Stimulated activated CD8-positive, alpha-beta memory T cell treated with anti-CD3 and anti-CD28 coated beads, Interleukin-15, amount 100 ng/mL, for 4 hours (primary cell): Measurements from ENCODE around the gene EVL.

ENCODE experiments used
- DNase-seq, 2 donors: peaks; one replicate each; pipeline ENCODE4 v3.0.0-alpha.2; 2020; ENCODE audit warnings: low read depth in 2 of 2

Gene EVL

DNA sequence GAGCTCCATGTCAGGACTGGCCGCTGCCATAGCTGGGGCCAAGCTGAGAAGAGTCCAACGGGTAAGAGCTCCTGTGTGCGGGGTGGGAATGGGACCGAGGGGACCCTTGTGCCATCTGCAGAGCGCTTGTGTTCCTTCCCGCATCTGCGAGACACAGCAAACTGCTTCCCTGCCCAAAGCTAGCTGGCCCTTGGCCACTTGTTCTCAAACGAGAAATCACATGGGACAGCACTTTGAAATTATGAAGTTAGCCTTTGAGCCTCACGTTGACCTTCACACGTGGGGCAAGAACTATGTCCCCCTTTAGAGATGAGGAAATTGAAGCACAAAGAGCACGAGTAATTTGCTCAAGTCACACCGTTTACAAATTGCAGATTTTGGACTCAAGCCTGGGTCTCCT, 63.5 kb downstream of the EVL start:
- DNase-seq = no peak

DNA sequence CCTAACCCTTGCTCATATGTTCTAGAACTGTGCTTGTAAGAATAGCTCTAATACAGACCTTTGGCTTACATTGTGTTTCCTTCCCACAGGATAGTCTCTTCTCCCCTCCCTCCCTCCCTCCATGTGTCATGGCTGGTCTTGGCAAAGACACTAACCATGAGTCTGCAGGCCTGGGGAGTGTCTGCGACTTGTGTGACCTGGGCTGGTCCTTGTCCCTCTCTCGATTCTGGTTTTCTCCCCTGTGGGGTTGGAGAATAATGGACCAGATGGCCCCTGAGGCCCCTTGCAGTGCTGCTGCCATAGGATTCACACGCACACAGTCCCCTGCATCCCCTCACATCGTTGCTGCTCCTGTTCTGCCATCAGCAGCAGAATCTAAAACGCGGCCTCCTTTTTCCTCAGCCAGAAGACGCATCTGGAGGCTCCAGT, 64.0 kb downstream of the EVL start:
- no peak for DNase-seq

DNA sequence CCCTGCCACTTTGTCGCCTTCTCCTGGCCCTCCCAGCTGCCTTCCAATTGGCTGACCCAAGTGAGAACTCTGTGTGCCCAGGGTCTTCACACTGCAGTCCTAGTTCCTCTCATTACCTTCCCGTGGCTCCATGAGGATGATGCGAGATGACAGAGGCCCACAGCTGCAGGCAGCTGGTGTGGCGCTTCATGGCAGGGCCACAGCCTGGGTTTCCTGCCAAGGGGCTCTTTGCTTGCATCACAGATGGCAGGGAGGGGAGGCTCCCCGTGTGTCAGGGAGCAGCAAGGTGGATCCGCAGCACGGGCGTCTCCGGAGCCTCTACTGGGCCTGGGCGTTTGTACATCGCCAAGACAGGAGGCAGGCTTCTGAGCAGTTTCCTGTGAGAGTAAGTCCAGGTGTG, 65.3 kb downstream of the EVL start:
- no peak for DNase-seq

DNA sequence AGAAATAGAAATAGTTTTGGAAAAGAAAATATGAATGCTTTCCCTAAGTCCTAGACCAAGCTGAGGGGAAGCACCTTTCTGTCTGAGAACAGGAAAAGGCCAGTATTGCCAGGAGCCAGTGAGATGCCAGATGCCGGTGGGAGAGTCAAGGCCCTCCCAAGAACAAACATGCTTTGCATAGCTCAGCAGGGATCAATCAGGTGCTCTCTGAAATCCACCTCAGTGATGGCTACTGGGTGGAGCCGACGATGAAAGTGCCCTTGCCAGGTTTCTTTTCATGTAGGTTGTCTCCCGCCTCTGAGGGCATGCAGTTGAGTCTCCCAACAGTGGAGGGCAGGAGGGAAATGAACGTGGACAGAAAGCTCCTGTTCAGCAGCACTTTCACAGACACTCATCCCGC, 66.0 kb downstream of the EVL start:
- no peak for DNase-seq

DNA sequence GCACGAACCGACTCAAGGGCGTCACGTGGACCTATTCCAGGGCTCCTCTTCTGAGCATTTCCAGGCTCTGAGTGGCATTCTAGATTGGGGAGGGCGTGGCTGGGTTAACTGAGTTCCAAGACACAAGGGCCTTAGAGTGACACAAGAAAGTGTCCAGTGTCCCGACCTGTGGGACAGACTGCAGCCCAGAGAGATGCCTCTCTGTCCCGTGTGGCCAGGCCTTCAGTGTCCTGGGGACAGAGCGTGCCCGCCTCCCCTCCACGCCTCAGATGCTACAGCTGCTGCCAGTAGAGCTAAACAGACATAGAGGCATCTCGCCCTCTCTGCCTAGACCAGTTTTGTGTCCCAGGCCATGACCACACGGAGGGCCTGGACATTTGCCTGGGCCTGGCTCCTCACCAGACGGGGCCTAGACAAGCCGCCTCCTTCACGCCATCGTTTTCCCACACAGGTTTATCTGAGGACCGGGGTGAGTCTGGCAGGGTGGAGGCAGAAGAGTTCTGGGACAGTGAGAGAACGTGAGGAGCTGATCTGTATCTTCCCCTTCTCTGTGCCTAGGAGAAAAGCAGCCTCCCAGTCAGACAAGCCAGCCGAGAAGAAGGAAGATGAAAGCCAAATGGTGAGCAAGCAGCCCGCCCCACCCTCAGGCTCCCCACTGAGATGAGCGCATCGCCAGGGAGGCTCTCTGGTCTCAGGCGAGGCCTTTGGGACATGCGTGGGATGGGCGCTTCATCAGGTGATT, 67.1 kb downstream of the EVL start:
- DNase-seq = no peak

DNA sequence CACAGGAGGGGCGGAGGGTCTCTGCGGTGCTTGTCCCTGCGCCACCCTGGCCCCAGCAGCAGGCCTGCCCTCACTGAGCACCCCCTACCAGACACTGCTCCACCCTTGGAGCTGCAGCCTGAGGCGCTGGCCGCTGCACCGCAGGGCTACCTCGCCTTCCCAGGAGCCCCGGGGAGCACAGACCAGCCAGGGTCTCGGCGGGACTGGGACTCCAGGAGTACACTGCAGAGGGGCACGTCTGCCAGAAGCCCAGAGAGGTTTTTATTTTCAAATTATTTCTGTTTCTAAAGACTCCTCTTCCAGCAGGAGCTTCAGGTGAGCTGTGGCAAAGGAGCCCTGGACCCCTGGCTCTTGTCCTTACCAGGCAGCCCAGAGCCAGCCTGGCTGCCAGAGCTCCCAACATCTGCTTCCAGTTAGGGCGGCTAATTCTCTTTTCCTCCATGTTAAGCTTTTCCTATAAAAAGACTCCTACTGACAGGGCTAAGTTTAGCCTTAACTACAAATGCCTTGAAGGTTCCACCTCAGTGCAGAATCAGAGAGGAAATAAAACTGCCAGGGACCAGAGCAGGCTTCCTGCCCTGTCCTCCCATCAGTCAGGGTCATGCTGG, 67.8 kb downstream of the EVL start:
- DNase-seq = no peak

DNA sequence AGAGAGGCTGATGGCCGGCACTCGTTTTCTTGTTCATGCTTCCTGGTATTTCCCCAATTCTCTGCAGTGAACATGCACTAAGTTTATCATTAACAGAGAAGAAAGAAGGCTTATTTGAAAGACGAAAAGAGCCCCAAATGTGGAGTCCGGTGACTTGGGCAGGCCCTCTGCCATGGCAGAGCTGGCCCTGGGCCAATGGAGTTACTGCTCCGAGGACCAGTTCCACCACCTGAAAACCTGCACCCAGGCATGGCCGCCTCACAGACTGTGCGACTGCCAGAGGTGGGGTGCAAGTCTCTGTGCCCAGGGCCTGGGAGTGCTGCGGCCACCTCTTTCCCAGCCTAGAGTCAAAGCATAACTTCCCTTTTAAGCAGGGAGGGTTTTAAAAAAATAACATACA, 69.4 kb downstream of the EVL start:
- no peak for DNase-seq

DNA sequence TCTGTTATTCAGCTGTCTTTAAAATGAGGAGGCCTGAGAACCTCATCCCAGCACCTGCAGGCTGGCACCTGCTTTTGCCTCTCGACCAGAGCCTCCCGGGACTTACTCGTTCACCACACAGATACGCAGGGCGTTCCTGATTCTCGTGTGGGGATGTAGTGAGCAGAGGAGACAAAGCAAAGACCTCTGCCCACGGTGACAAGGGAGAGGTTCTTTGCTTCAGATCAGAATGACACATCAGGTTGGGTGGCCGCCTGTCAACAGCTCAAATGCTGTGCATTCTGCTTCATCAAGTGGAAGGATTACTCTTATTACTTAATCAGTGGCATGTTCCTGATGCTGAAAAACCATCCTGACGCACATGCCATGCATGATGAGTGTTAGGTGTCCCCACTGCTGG, 69.9 kb downstream of the EVL start:
- no peak for DNase-seq

DNA sequence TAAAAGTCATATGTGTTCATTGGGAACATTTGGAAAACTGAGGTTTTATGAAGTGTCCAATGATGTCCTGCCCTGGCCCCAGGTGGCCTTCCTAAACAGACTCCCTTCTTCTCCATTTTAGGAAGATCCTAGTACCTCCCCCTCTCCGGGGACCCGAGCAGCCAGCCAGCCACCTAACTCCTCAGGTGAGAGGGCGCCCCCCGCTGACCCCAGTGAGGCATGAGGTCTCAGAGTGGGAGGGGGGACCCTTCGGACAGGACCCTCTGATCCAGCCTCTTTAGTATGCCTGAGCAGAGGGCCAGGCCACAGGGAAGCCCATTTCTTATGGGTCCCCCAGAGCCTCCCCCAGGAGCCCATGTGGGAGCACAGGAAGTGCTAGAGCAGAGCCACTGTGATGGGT, 70.6 kb downstream of the EVL start:
- no peak for DNase-seq

DNA sequence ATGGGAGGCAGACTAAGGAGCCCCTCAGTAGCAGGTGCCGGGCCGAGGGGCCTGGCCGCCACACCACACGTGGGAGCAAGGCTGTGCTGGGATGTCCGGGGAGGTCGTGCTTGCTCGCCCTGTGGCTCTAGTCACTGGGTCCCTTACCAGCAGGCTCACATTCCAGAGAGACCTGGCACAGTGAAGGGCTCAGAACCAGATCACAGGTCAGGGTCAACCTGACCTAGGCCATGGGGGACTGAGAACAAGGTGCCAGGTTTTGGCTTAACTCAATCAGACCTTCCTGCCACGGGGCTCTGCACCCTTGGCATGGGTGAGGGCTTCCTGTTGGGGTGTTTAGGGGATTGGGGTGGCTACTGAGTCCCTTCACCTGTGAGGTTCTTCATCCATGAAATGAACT, 72.0 kb downstream of the EVL start:
- no peak for DNase-seq

DNA sequence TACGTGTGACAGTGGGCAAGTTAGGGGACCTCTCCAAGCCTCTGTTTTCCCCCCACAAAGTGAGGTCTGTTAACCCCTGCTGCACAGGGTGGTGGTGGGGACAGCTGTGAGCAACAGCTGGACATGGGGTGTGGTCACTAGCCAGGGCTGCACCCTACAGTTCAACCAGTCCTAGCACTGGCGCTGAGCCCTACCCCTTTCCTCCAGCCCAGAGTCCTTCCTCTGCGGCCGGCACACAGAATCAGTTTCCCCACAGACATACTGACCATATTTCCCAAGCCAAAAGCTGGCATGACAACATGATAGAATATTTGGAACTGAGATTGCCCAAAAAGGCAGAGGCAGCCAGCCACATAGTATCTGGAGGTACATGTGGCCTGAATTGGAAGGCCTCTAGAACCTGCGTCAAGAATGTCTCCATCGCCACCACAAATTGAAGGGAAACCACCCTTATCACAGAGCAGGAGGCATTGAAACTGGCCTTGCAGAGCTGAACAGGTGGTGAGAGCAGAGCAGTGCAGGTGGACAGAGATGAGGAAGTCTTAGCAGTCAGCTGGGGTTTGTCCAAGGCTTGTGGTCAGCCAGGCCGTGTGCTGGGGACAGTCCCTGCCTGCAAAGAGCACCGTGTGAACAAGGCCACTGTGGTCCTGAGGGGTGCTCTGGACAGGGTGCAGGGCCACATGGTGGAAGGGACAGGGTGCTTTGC, 73.0 kb downstream of the EVL start:
- no peak for DNase-seq

DNA sequence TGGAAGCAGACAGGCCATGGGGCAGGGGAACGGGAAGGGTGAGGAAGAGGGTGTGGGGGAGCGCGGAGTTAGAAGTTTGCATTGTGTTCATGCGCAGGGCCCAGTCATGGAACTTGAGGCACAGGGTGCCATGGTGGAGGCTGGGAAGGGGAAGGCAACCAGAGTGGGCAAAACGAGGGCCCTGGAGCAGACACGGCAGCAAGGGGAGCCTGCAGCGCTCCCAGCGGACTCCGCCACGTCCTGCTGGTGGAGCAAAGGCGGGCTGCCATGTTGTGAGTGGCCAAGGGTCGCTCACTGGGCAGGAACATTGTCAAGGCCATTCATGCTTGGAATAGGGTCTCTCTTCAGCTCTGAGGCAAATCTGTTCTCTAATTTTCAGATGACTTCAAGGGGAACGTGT, 73.7 kb downstream of the EVL start:
- DNase-seq = no peak

DNA sequence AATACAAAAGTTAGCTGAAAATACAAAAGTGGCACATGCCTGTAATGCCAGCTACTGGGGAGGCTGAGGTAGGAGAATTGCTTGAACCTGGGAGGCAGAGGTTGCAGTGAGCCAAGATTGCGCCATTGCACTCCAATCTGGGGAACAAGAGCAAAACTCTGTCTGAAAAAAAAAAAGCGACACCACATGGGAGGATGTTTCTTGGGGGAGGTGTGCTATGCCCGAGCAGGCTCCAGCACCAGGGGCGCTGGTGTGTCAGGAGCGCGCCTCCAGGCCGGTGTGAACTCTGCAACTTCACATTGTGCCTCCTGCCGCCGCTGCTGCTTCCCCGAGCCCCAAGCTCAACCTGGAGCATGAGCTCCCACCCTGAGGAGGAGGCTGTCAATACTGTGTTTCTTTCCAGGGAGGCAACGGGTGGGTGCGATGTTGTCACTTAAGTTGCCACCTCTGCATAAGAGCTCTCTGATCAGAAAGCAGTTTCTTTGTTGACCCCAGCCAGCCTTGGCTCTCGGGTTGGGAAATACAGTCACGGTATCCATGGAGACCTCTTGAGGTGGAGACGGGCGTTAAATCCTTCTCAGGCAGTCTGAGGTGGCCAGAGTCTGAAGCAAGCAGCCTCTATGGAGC, 75.3 kb downstream of the EVL start:
- DNase-seq = no peak

DNA sequence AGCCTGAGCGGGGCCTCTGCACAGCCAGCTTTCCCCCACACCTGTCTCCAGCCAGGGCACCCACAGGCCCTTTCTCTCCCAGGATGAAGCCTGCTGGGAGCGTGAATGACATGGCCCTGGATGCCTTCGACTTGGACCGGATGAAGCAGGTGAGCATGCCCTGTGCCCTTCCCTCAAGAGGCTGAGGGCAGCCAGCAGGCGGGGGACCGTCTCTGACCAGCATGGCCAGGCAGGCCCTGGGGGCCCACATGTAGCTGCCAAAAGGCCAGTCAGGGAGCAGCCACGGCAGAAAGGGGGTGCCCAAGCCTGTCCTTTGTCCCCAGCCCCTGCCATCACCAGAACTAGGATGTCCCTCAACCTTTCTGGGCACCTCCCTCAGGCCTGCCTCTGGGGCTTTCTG, 75.9 kb downstream of the EVL start:
- no peak for DNase-seq

DNA sequence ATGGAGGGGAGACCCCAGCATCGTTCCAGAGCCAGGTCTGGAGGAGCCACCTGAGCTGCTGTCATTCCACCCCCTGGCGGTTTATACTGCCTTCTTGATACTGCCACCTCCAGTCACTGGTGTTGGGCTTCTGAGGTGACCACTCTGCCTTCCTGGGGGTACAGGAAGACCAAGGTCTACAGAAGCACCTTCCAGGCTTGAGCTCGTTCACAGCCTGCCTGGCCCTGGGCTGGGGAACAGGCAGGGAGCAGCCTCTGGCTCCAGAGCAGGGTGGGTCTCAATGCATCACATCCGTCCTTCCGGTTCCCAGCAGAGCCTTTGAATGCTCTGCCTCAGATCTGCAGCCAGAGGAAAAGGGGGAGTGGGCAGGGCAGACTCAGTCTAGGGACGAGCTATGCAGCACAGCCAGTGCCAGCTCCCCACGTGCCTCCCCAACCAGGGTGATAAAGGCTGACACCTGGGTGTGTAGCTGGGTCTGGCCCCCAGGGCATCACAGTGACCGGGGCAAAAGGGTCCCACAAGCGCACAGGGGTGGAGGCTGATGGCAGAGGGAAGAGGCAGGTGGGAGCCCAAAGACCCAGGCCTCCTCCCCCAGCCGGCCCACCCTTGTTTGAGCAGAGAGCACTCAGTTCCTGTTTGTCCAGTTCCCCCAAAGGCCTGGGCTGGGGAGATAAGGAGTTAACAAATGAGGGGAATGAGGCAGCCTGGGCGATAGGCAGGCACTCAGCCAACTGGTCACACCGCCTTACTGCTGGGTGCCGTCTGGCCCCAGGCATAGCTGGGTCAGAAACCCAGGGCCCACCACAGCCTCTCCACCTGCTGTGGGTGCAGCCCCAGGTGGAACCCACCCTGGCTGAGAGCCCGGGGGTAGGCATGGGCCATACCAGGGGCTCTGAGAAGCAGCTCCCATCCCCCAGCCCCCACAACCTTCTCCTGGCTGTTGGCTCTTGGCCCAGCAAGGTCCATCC, 77.1 kb downstream of the EVL start:
- no peak for DNase-seq

DNA sequence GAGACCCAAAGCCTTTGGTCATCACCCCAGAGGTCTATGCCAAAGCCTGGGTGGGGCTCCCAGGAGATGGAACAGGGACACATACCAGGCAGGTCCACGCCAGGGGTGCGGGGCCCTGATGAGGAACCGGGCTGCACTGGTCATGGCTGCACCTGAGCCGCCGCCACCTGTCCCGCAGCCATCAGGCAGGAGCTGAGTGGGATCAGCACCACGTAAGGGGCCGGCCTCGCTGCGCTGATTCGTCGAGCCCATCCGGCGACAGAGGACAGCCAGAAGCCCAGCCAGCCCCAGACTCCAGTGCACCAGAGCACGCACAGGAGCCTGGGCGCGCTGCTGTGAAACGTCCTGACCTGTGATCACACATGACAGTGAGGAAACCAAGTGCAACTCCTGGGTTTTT, 78.3 kb downstream of the EVL start:
- no peak for DNase-seq

DNA sequence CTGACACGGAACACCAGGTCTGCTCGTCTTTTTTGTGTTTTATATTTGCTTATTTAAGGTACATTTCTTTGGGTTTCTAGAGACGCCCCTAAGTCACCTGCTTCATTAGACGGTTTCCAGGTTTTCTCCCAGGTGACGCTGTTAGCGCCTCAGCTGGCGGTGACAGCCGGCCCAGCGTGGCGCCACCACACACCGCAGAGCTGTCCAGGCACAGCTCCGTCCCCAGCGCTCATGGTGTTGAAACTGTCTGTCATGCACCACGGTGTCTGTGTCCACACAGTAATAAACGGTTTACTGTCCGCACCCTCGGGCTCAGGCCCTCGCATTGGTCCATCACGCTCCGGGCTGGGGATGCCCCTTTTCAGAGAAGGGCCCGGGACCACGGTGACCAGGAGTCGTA, 78.7 kb downstream of the EVL start:
- no peak for DNase-seq

DNA sequence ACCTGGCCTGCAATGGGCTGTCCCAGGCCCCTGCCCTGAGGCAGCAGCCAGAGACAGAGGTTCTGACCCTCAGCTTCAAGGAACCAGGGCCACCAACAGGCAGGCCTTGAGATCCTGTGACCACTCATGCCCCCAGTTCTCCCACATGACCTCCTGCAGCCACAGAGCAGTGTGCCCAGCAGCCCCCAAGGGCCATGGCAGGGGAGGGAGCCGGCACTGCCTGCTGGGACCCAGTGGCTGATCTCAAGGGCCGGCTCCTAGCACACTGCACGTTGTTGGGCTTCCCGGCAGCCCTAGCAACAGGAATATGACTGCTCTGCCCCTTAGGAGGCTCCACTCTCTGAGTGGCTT, 79.4 kb downstream of the EVL start:
- no peak for DNase-seq

DNA sequence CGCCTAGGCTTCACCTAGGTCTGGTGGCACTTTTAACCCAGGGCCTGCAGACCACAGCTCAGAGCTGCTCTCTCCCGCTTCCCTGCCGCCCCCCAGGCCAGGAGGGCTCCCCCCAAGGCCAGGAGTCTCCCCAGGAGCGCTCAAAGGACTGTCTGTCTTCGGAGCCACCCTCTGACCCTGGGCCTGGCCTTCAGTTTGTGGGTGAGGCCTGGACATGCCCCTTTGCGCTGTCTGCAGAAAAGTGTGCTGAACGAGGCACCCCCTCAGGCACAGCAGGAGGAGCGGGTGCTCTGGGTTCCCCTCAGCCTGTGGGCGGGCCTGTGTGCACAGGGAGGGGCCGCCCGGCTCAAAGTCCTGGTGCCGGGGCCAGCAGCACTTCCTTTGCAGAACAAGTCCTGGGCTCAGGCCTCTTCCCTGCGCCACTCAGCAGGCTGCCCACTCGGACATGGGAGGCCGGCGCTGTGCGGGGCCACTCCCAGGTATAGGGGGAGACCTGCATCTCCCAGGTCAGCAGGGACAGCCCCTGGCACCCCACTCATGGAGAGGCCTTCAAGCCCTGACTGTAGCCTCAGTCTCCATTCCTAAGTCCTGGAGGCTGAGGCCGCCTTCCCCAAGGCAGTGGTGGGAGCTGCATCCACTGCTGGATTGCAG, 79.9 kb downstream of the EVL start:
- DNase-seq = no peak

DNA sequence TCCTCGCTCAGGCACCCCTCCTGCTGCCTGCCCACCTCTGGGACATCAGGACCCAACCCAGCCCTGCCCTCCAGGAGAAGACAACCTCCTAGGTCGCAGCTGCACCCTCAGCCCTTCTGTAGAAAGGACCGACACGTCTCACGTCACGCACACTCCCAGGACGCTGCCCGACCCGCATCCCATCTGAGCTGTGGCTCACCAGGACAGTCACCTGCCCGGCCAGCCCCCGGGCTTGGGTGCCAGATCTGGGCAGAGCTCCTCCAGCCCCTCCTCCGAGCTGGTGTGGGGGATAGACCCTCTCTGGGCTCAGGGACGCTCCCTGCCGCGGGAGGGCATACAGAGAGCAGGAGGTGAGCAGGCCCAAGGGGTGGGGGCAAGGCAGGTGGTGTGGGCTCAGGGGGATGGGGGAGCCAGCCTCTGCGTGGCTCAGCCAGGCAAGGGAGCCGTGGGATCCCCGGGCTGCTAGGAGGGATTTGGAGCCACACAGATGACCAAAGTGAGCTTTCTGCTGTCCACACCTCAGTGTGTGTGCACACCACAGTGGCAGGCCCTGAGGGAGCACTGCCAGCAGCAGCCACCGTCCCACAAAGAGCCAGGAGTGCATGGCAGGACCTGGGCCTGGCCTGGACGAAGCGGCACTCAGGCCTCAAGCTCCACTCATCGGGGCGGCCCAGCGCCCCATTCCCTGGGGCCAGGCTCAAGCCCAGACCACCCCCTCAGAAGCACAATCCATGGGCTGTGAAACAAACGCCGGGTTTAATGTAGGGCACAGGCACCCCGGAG, 80.7 kb downstream of the EVL start:
- no peak for DNase-seq
